NCI-H510A (cell line): Measurements from ENCODE around the gene CACNA2D1.

Experiments used
- DNase-seq: peaks from one replicate; lab custom pipeline; 2025; lab: John Stamatoyannopoulos, UW

CACNA2D1 gene

GRCh38 chr7:82343716-82344115, 99.9 kb downstream of the CACNA2D1 start:
- DNase-seq, result no peak

- DNase-seq, result no peak
Measured at GRCh38 chr7:82339958-82340357, 103.6 kb downstream of the CACNA2D1 start.

- peak; percentile 85 for DNase-seq
Measured at GRCh38 chr7:82335927-82336326, 107.7 kb downstream of the CACNA2D1 start.

- no peak for DNase-seq
Measured at GRCh38 chr7:82335001-82335400, 108.6 kb downstream of the CACNA2D1 start.

GRCh38 chr7:82331234-82331633, 112.3 kb downstream of the CACNA2D1 start:
- no peak for DNase-seq

- DNase-seq, result no peak
Measured at GRCh38 chr7:82330706-82331215, 112.8 kb downstream of the CACNA2D1 start.

- DNase-seq, result no peak
Measured at GRCh38 chr7:82327898-82328297, 115.7 kb downstream of the CACNA2D1 start.

GRCh38 chr7:82325416-82325815, 118.2 kb downstream of the CACNA2D1 start:
- DNase-seq, result no peak

GRCh38 chr7:82323806-82324205, 119.8 kb downstream of the CACNA2D1 start:
- no peak for DNase-seq

- DNase-seq, result peak; percentile 2
Measured at GRCh38 chr7:82319674-82320118, 123.9 kb downstream of the CACNA2D1 start.

GRCh38 chr7:82318786-82319185, 124.8 kb downstream of the CACNA2D1 start:
- DNase-seq, result no peak

GRCh38 chr7:82317760-82318159, 125.8 kb downstream of the CACNA2D1 start:
- no peak for DNase-seq

- DNase-seq, result no peak
Measured at GRCh38 chr7:82317257-82317721, 126.3 kb downstream of the CACNA2D1 start.

- DNase-seq, result no peak
Measured at GRCh38 chr7:82313269-82313668, 130.3 kb downstream of the CACNA2D1 start.

- DNase-seq, result no peak
Measured at GRCh38 chr7:82312646-82313045, 130.9 kb downstream of the CACNA2D1 start.

GRCh38 chr7:82305347-82306005, 138.1 kb downstream of the CACNA2D1 start:
- no peak for DNase-seq

GRCh38 chr7:82294865-82295264, 148.7 kb downstream of the CACNA2D1 start:
- no peak for DNase-seq

GRCh38 chr7:82294382-82294784, 149.2 kb downstream of the CACNA2D1 start:
- DNase-seq, result no peak

GRCh38 chr7:82293467-82293866, 150.1 kb downstream of the CACNA2D1 start:
- no peak for DNase-seq

- DNase-seq, result no peak
Measured at GRCh38 chr7:82291931-82292330, 151.6 kb downstream of the CACNA2D1 start.

GRCh38 chr7:82289889-82290288, 153.7 kb downstream of the CACNA2D1 start:
- DNase-seq, result no peak

GRCh38 chr7:82289152-82289535, 154.4 kb downstream of the CACNA2D1 start:
- DNase-seq, result no peak

GRCh38 chr7:82286798-82287140, 156.8 kb downstream of the CACNA2D1 start:
- no peak for DNase-seq
